GM12891 (cell line): ENCODE measurements around the gene MIGA1.
"Not testable (repeated sequence)": the region's sequence is repeated elsewhere in the genome, so short reads cannot be mapped to it uniquely, and the experiment has no call there.

Source experiments
- PAX5 ChIP-seq: IDR thresholded peaks from 2 replicates; pipeline ENCODE4 v1.6.1; 2011; ENCODE audit warnings: low read length, moderate library complexity, mild to moderate bottlenecking; ENCODE audit not compliant: insufficient read depth, severe bottlenecking
- POLR2A ChIP-seq: IDR thresholded peaks from 2 replicates; pipeline ENCODE4 v1.6.1; 2011; ENCODE audit warnings: low read depth, low read length, control low read depth
- POLR2AphosphoS5 ChIP-seq: IDR thresholded peaks from 2 replicates; pipeline ENCODE4 v1.6.1; 2011; ENCODE audit warnings: low read depth, low read length, control low read depth
- SPI1 ChIP-seq: IDR thresholded peaks from 2 replicates; pipeline ENCODE4 v1.6.1; 2011; ENCODE audit warnings: low read depth, low read length, control low read depth
- TAF1 ChIP-seq: IDR thresholded peaks from 2 replicates; pipeline ENCODE4 v1.6.1; 2011; ENCODE audit warnings: low read depth, low read length, control low read depth

GRCh38 chr1:77786093-77786741, 6.8 kb downstream of the MIGA1 start:
- TF ChIP-seq POLR2AphosphoS5, PAX5, POLR2A, TAF1, SPI1: not testable (repeated sequence)
